Left lung (tissue), 10 donors: Measurements from ENCODE around the gene CYP2U1. TPM values are rescaled to one million over a fixed set of nuclear protein-coding genes. Genes with fewer than 3 reads are reported as not detected.

ENCODE experiments used
- ATAC-seq: fragments of 200-7000 bp; cut with Tn5 transposase; one replicate; pipeline ENCODE4 v1.9.1; 2020; ENCODE audit warnings: moderate library complexity
- DNase-seq, 4 donors: peaks; one replicate each; pipeline ENCODE4 v3.0.0-alpha.2; 2013 to 2020
- H3K27ac ChIP-seq, 2 donors: fragments of 200-600 bp; sonication (generic) in 1 of 2; one replicate each; pipeline versions ENCODE4 v1.5.0 to v1.8.0; 2020 to 2021
- H3K27me3 ChIP-seq, 2 donors: fragments of 200-600 bp; sonication (generic) in 1 of 2; one replicate each; pipeline versions ENCODE4 v1.5.0 to v1.8.0; 2020 to 2021
- H3K36me3 ChIP-seq, 2 donors: fragments of 200-600 bp; sonication (generic) in 1 of 2; one replicate each; pipeline versions ENCODE4 v1.5.0 to v1.8.0; 2020 to 2021
- H3K4me1 ChIP-seq, 2 donors: fragments of 200-600 bp; one replicate each; pipeline ENCODE4 v1.8.0; 2021
- H3K4me3 ChIP-seq, 2 donors: fragments of 200-600 bp; sonication (generic) in 1 of 2; one replicate each; pipeline versions ENCODE4 v1.5.0 to v1.8.0; 2020 to 2021; ENCODE audit warnings: mild to moderate bottlenecking in 1 of 2
- H3K9me3 ChIP-seq, 2 donors: fragments of 200-600 bp; sonication (generic) in 1 of 2; one replicate each; pipeline versions ENCODE4 v1.5.0 to v1.8.0; 2020 to 2021
- CTCF ChIP-seq, 2 donors: fragments of 200-600 bp; sonication (generic) in 1 of 2; IDR thresholded peaks; one replicate each; pipeline versions ENCODE4 v1.5.0 to v1.8.0; 2021; ENCODE audit warnings: antibody characterized with exemption in 2 of 2
- intact Hi-C, 2 donors: fragments of 100-400 bp; cut with DNase I; formaldehyde crosslinking; loops; one replicate each; pipeline versions ENCODE4 v1.11.2 to v1.14.2; 2022
- polyA plus RNA-seq, 6 donors: library from polyadenylated mRNA; unstranded; fragments of 120-200 nt; gene quantifications; one replicate each; pipeline ENCODE4 v1.2.1, GENCODE V29; 2013; ENCODE audit not compliant: insufficient read length in 6 of 6
- total RNA-seq, 2 donors: library from RNA; stranded (reverse); fragmentation: NEBNext Ultra II Directional; extraction: Animal tissue kit (Norgen Biotek cat#: 25700); gene quantifications; one replicate each; pipeline ENCODE4 v1.2.1, GENCODE V29; 2021
- donor health status: DM: no; HTN: yes; CAD: no.
- donor health status: DM: no; HTN: no; CAD: no.

The CYP2U1 gene
- total and polyA plus RNA-seq, 8 donors = 4.8 to 7.2 (median 5.2) TPM

DNA sequence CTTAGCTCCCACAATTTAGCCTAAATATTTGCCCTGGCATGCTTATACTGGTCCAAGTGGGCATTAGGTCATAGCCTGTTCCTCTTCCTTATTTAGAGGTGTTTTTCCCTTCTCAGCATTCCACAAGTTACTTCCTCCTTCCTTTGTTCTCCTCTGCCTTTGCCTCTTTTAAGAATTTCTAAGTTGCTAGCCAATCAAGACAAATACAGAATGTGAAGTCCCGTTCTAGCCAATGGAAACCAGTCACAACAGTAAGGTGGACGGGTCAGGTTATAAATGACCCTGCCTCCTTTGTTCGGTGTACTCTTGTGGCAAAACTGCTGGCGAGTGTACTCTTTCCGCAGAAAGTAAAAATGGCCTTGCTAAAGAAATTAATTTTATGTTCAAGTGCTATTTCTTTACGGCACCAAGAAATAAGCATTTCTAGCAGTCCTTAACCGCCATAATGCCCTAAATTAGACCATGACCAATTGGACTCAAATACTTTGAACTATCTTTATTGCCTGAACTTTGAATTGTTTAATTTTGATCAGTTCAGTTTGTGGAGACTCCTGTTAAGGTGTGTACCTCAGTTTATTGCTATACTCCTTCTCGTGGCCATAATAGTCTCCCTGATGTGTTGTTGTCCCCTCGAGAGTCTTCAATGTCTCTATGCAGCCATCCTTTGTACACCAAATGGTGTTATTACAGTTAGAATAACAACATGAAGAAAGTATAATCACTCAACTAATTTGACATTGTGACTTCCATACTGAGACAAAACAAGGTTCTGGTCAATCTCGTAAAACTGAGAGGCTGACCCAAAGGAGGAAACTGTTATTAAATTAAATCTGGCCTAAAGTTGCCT, 56.8 kb downstream of the CYP2U1 start:
- TF ChIP-seq CTCF (IDR thresholded peaks at IDR 0.05) = no peak
- Histone ChIP-seq H3K27me3 (no peaks in the 10 kb centered on the region), H3K36me3 (no peaks in the 10 kb centered on the region), H3K4me3 (no peak overlapping the region), H3K27ac (peak overlapping the region; percentile 9 to 69), H3K4me1 (peaks cover 9 to 44% of the 10 kb centered on the region in 2 donors), H3K9me3 (no peaks in the 10 kb centered on the region)
- intact Hi-C loops = no loop called here
- ATAC-seq = no peak
- DNase-seq = no peak

DNA sequence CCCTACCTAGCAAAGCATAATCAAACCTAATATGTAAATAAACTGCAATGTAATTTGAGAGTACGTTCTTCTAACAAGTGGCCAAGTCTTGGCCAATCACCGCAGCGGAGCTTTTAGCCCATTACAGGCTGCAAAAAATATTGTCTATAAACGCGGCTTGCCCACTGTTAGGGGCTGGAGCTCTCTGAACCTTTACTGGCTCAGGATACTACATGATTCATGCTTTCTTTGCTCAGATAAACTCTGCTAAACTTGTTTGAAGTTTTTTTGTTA, 57.4 kb downstream of the CYP2U1 start:
- Histone ChIP-seq H3K9me3 (no peaks in the 10 kb centered on the region), H3K4me1 (peaks cover 9 to 48% of the 10 kb centered on the region in 2 donors), H3K27ac (peak overlapping the region; percentile 69 to 77), H3K27me3 (no peaks in the 10 kb centered on the region), H3K4me3 (no peak overlapping the region), H3K36me3 (no peaks in the 10 kb centered on the region)
- ATAC-seq (peak; percentile 7), DNase-seq (no peak)
- no peak for TF ChIP-seq CTCF (IDR thresholded peaks at IDR 0.05)
- intact Hi-C loops = no loop called here

GRCh38 chr4:107989162-107989536, 57.8 kb downstream of the CYP2U1 start:
- Histone ChIP-seq H3K36me3 (no peaks in the 10 kb centered on the region), H3K27ac (peak overlapping the region; percentile 69 to 77), H3K4me1 (peaks cover 9 to 53% of the 10 kb centered on the region in 2 donors), H3K9me3 (no peaks in the 10 kb centered on the region), H3K27me3 (no peaks in the 10 kb centered on the region), H3K4me3 (peak overlapping the region; percentile 67 to 72)
- DNase-seq (no peak), ATAC-seq (peak; percentile 9)
- no peak for TF ChIP-seq CTCF (IDR thresholded peaks at IDR 0.05)
- intact Hi-C loops = no loop called here

- H3K36me3 ChIP-seq = no peaks in the 10 kb centered on the region
- H3K27ac ChIP-seq = peak within 1 kb of the TSS; percentile 77 to 87
- intact Hi-C loops = no loop called here
- DNase-seq = peak; percentile 93 to 98 (median 96)
- H3K27me3 ChIP-seq = no peaks in the 10 kb centered on the region
- H3K9me3 ChIP-seq = no peaks in the 10 kb centered on the region
- H3K4me1 ChIP-seq = peaks cover 9 to 57% of the 10 kb centered on the region in 2 donors
- TF ChIP-seq CTCF (IDR thresholded peaks at IDR 0.05) = no peak
- ATAC-seq = peak; percentile 99
- H3K4me3 ChIP-seq = peak within 1 kb of the TSS; percentile 67 to 72
These were observed 58.4 kb downstream of the CYP2U1 start, which contains the start of gene HADH for GRCh38 chr4:107989537-107990386. Gene HADH (plus strand): TSS chr4:107989889. CDS start chr4:107989933, 44 bp downstream.
